ENCODE results near the gene DNM1L.
"Not testable (repeated sequence)": the region's sequence is repeated elsewhere in the genome, so short reads cannot be mapped to it uniquely, and the experiment has no call there.

The DNM1L gene

DNA sequence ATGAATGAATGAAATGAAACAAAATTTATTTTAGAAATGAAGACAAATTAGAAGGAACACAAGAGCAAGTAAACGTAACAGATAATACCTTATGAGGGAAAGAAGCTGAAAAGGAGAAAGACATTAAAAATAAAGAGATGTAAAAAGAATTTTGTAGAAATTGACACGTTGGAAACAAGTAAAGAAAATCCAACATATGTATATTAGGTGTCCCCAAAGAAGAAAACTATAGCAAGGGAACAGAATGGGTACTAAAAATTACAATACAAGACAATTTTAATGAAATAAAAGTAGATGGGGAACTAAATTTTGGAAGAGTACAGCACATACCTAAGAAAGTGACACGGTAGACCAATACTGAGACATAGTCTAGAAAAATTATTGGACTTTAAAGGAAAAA, 16.7 kb downstream of the DNM1L start:
- in situ Hi-C loops (cut with MboI; ENCODE audit: low sequenced_read_pairs): no loop called here

DNA sequence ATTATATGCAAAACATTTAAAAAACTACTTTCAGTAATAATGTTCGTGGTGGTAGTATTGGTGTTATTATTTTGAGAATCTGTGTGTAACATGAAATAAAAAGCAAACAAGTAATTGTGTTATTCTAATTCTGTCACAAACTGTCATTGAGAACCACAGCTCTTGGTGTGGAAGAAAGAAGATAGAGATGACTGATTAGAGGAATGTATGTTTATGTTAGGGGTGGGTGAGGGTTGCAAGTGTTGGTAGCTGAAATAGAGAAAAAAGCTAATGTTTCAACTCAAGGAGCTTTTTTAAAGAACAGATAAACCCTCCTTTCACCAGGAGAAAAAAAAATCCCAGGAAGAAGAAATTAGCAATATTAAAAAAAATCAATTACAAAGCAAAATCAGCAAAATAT, 18.3 kb downstream of the DNM1L start:
- in situ Hi-C loops (cut with MboI; ENCODE audit: low sequenced_read_pairs): no loop called here

- in situ Hi-C loops (cut with MboI; ENCODE audit: low sequenced_read_pairs): no loop called here
These were observed 19.2 kb downstream of the DNM1L start for GRCh38 chr12:32698285-32698684.

DNA sequence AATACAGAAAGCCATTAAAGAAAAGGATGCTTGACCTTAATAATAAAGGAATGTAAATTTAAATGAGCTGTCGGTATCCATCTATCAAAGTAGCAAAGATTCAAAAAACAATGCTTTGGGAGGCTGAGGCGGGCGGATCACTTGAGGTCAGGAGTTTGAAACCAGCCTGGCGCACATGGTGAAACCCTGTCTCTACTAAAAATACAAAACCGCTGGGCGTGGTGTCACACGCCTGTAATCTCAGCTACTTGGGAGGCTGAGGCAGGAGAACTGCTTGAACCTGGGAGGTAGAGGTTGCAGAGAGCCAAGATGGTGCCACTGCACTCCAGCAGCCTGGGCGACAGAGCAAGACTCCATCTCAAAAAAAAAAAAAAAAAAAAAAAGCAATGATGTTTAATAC, 20.3 kb downstream of the DNM1L start:
- in situ Hi-C loops (cut with MboI; ENCODE audit: low sequenced_read_pairs): not testable (repeated sequence)

- in situ Hi-C loops (cut with MboI; ENCODE audit: low sequenced_read_pairs): no loop called here
These were observed 23.4 kb downstream of the DNM1L start for GRCh38 chr12:32702473-32702872.

DNA sequence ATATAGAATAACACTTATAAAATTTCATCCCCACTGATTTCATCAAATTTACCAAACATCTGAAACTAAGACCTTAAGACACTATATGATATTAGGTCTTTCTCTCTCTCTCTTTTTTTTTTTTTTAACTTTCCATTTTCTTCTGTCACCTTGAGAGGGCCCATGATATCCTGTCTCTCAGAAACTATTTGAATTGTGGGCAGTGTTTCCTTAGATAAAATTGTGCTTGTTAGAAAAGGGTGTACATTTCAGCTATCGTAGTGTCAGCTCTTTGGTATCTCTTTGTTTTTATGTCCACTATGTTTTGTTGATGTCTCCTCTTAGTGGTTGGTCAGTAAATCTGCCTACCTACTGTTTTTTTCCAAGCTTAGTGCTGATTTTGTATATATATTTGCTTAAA, 23.8 kb downstream of the DNM1L start:
- in situ Hi-C loops (cut with MboI; ENCODE audit: low sequenced_read_pairs): no loop called here

DNA sequence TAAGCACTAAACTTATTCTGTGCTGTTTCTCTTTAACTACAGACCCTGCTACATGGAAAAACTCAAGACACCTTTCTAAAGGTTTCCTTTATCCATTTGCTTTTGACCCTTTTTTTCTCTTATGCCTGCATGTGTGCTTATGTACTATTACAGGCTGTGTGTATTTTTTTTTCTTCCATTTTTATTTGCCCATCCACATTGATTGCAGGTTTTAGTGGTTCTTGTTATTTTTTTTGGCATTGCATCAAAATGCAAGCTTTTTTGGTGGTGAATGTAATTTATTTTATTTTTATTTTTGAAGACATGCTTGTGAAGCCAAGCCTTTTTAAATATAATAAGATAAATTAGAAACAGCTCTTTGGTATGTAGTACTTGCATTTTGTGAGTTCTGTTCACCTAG, 26.7 kb downstream of the DNM1L start:
- in situ Hi-C loops (cut with MboI; ENCODE audit: low sequenced_read_pairs): no loop called here

GRCh38 chr12:32706335-32707024, 27.4 kb downstream of the DNM1L start:
- in situ Hi-C loops (cut with MboI; ENCODE audit: low sequenced_read_pairs): no loop called here

DNA sequence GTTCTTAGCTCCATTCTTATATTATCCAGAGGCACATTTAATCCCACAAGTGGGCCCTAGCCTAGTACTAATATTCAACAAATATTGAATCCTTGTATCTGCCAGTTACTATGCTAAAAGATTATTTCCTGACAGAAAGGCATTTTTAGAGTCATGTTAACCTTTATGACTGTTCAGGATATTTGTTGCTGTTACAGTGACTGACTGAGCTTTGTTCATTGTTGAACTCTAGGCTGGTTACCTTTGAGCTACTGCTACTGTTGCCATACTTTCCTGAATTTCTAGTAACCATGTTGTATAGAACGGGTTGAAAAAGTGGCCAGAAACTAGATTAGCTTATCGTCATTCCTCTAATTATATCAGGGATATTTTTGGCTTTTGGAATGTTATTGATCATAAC, 29.8 kb downstream of the DNM1L start:
- in situ Hi-C loops (cut with MboI; ENCODE audit: low sequenced_read_pairs): no loop called here

DNA sequence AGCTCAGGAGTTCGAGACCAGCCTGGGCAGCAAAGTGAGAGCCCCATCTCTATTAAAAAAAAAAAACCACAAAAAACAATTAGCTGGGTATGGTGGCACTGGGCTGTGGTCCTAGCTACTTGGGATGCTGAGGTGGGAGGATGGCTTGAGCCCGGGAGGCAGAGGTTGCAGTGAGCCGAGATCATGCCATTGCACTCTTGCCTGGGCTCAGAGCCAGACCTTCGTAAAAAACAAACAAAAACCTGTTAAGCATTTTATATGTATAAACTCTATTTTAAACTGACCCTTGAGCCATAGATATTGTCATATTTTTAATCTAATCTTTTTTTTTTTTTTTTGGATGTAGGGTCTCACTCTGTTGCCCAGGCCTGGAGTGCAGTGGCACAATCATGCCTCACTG, 35.7 kb downstream of the DNM1L start:
- in situ Hi-C loops (cut with MboI; ENCODE audit: low sequenced_read_pairs): no loop called here

GRCh38 chr12:32718926-32719325, 39.8 kb downstream of the DNM1L start:
- in situ Hi-C loops (cut with MboI; ENCODE audit: low sequenced_read_pairs): no loop called here

DNA sequence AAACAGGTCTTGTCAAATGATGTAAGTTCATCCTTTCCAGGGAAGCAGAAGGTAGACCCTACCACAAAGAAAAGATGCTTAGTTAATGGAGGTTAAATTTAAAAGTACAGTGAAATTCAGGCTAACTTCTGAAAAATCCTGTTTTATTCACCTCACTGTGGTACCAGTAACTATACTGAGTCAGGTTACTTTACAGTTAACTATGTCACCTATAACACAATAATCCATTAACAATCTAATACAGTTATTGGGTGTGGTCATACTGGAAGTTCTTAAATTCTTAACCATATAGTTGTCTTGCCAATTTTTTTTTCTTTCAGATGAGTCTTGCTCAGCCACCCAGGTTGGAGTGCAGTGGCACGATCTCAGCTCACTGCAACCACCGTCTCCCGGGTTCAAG, 46.2 kb downstream of the DNM1L start:
- in situ Hi-C loops (cut with MboI; ENCODE audit: low sequenced_read_pairs): not testable (repeated sequence)

- in situ Hi-C loops (cut with MboI; ENCODE audit: low sequenced_read_pairs): no loop called here
These were observed 47.2 kb downstream of the DNM1L start for GRCh38 chr12:32726286-32726685.

DNA sequence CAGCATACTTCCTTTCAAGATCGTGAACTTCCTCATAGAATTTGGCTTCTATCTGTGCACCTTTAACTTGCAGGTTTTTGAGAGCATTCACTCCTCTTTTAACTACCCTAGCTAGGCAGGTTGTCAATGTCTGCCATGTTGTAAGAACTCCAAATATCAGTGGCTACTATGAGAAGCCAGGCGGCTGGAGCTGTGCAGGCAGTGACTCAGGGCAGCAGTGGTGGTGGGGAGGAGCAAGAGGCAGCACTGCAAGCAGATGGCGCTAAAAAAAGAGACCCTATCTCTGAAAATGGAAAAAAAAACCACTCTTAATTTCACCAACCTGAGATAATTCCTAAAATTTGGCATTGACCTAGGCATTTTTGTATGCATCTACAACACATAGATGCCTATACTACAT, 48.1 kb downstream of the DNM1L start:
- in situ Hi-C loops (cut with MboI; ENCODE audit: low sequenced_read_pairs): no loop called here

- in situ Hi-C loops (cut with MboI; ENCODE audit: low sequenced_read_pairs): no loop called here
These were observed 55.9 kb downstream of the DNM1L start for GRCh38 chr12:32734952-32735351.

GRCh38 chr12:32736445-32736844, 57.3 kb downstream of the DNM1L start:
- in situ Hi-C loops (cut with MboI; ENCODE audit: low sequenced_read_pairs): no loop called here

DNA sequence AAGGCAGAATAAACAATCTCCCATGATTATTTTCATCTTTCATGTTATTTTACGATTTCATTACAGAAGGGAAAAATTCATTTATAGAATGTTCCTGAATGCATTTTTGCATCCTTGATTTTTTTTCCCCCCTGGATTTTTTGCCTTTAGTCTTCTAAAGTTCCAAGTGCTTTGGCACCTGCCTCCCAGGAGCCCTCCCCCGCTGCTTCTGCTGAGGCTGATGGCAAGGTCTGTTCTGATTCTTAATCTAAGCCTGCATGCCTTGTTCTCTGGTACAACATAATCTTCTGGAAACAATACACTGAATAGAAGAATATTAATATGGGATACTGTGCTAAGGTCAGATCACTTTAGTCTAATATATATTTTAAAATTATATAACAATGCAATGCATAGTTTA, 58.6 kb downstream of the DNM1L start:
- in situ Hi-C loops (cut with MboI; ENCODE audit: low sequenced_read_pairs): no loop called here

DNA sequence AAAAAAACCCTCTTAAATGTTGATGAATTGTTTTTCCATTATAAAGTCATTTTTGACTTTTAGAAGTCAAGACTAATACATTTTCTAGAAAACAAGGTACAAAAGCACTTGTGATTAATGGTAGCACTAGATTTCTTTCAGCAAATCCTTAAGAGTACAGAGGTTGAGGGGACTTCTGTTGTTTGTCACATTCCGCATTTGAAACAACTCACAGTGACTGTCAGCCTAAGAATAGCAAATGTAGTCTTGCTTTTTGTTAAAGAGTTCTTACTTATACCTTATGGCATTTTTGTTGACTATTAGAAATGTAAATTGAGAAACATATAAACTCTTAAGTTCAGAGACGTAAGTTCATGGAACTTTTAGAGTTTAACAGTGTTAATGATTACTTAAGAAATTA, 60.2 kb downstream of the DNM1L start:
- in situ Hi-C loops (cut with MboI; ENCODE audit: low sequenced_read_pairs): no loop called here

- in situ Hi-C loops (cut with MboI; ENCODE audit: low sequenced_read_pairs): no loop called here
These were observed 63.0 kb downstream of the DNM1L start for GRCh38 chr12:32742133-32742532.

DNA sequence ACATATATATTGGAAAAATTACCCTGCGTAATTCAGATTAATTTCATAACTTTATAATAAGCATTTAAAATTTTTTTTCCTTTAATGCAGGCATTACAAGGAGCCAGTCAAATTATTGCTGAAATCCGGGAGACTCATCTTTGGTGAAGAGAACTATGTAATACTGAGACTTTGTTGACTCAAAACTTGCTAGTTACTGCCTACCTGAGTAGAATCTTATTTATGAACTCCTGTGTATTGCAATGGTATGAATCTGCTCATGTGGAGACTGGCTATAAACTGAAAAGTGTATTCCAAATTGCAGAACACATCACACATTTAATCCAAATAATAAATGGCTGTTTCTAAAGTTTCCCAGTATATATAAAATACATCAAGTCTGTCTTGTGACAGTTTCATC, 64.2 kb downstream of the DNM1L start:
- in situ Hi-C loops (cut with MboI; ENCODE audit: low sequenced_read_pairs): no loop called here

DNA sequence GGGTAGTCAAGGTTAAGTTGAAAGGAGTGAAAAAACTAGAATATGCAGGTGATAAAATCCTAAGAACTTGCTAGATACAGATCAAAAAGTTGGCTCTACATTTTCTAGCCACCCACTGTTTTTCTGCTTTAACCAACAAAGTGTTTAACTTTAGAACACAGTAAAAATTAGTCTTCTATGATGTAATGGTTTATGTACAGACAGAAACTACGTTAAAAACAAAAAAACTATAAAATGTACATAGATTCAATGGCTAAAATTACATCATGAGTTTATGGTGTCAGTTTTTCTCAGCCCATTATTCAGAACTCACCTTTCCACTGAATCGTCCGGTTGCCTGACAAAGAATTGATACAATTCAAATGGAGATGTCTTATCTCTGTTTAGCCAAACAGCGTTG, 74.5 kb downstream of the DNM1L start:
- in situ Hi-C loops (cut with MboI; ENCODE audit: low sequenced_read_pairs): no loop called here

DNA sequence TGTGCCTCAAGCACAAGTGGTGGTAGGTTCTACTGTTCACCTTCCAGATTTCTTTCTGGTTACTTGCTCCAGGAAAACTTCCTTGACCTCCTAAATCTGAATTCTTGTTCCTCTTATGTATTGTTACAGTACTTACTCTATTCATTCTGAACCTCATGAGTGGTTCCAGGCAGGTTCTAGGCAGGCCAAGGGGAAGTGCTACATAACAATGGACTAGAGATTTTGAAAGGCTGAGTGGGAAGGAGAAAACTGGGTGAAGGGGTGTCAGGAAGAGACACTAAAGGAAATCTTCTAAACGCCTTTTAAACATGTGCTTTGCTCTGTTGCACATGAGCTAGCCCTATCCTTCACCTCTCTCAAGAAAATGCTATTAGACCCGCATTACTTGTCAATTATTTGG, 75.0 kb downstream of the DNM1L start:
- in situ Hi-C loops (cut with MboI; ENCODE audit: low sequenced_read_pairs): no loop called here

DNA sequence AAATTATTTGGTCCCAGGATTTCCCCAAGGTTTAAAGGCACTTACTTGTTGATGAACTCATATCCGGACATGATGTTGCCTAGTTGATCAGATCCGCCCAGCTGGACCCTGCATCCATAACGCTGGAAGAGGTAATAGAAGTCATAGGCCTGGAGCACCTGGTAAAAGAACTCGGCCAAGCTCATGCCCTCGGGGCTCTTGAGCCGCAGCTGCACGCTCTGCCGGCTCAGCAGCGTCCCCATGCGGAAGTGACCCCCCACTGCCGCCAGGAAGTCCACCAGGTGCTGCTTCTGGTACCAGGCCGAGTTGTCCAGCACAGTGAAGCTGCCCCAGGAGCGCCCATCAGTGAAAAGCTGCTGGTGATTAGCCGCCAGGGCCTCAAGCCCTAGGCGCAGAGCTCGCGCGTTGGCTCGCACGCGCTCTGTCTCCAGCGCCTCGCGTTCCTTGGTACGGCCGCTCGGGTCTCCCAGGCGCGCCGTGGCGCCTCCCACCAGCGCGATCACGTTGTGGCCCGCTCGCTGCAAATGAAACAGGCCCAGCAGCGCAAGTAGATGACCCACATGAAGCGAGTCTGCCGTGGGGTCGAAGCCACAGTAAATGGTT, 76.1 kb downstream of the DNM1L start:
- in situ Hi-C loops (cut with MboI; ENCODE audit: low sequenced_read_pairs): no loop called here
